ENCODE data around the gene RNF152. TPM values are rescaled to one million over a fixed set of nuclear protein-coding genes. Genes with fewer than 3 reads are reported as not detected.

Gene RNF152
- total RNA-seq, 1 experiment from 2014 or later, result 1.7 TPM

- POLR2A ChIA-PET, result interaction anchor here (0.7 to 1.8 kb wide), 2 partner anchors 39 to 271 kb away, joined by 3 to 6 read pairs; no protein-coding TSS in a partner anchor
- Mint-ChIP-seq H3K4me1 (ENCODE audit: insufficient read depth, unreplicated experiment) (peaks cover 8% of the 10 kb centered on the region), H3K27ac (ENCODE audit: low read depth, unreplicated experiment) (no peak overlapping the region), H3K9me3 (ENCODE audit: unreplicated experiment) (no peaks in the 10 kb centered on the region), H3K36me3 (ENCODE audit: insufficient read depth, unreplicated experiment) (no peaks in the 10 kb centered on the region), H3K27me3 (ENCODE audit: insufficient read depth, unreplicated experiment) (no peaks in the 10 kb centered on the region), H3K4me3 (ENCODE audit: unreplicated experiment) (no peak overlapping the region)
- intact Hi-C loops (cut with micrococcal nuclease), result no loop called here
- no TSS peak for BruUV-seq (replicated peaks)
- no peak for DNase-seq (ENCODE audit: unreplicated experiment)
- CTCF ChIA-PET, result interaction anchor here (0.6 to 1.3 kb wide), 4 partner anchors 219 to 276 kb away, joined by 3 to 5 read pairs (median 3); no protein-coding TSS in a partner anchor
- TF ChIP-seq CTCF (IDR thresholded peaks at IDR 0.05; ENCODE audit: unreplicated experiment), result no peak
Measured at GRCh38 chr18:61854578-61855448, 38.0 kb downstream of the RNF152 start.

- no peak overlapping the region for H3K27ac Mint-ChIP-seq (ENCODE audit: low read depth, unreplicated experiment)
- ChIA-PET CTCF (interaction anchor here (1.2 kb wide), 1 partner anchor 272 kb away, joined by 3 read pairs; no protein-coding TSS in a partner anchor), POLR2A (interaction anchor here (1.8 kb wide), 1 partner anchor 40 kb away, joined by 6 read pairs; no protein-coding TSS in a partner anchor)
- no peaks in the 10 kb centered on the region for H3K36me3 Mint-ChIP-seq (ENCODE audit: insufficient read depth, unreplicated experiment)
- intact Hi-C loops (cut with micrococcal nuclease), result no loop called here
- H3K27me3 Mint-ChIP-seq (ENCODE audit: insufficient read depth, unreplicated experiment), result no peaks in the 10 kb centered on the region
- H3K4me3 Mint-ChIP-seq (ENCODE audit: unreplicated experiment), result no peak overlapping the region
- no peak for DNase-seq (ENCODE audit: unreplicated experiment)
- H3K4me1 Mint-ChIP-seq (ENCODE audit: insufficient read depth, unreplicated experiment), result peaks cover 8% of the 10 kb centered on the region
- BruUV-seq (replicated peaks), result no TSS peak
- TF ChIP-seq CTCF (IDR thresholded peaks at IDR 0.05; ENCODE audit: unreplicated experiment), result no peak
- H3K9me3 Mint-ChIP-seq (ENCODE audit: unreplicated experiment), result no peaks in the 10 kb centered on the region
Measured at GRCh38 chr18:61853855-61854254, 39.0 kb downstream of the RNF152 start.

GRCh38 chr18:61852496-61852895 lies 40.3 kb downstream of the RNF152 start:
- TF ChIP-seq CTCF (IDR thresholded peaks at IDR 0.05; ENCODE audit: unreplicated experiment), result no peak
- Mint-ChIP-seq H3K9me3 (ENCODE audit: unreplicated experiment) (no peaks in the 10 kb centered on the region), H3K4me1 (ENCODE audit: insufficient read depth, unreplicated experiment) (peaks cover 8% of the 10 kb centered on the region), H3K36me3 (ENCODE audit: insufficient read depth, unreplicated experiment) (no peaks in the 10 kb centered on the region), H3K4me3 (ENCODE audit: unreplicated experiment) (no peak overlapping the region), H3K27ac (ENCODE audit: low read depth, unreplicated experiment) (peak overlapping the region; percentile 16), H3K27me3 (ENCODE audit: insufficient read depth, unreplicated experiment) (no peaks in the 10 kb centered on the region)
- CTCF ChIA-PET, result interaction anchor here (1.1 kb wide), 1 partner anchor 17 kb away, joined by 3 read pairs; no protein-coding TSS in a partner anchor
- DNase-seq (ENCODE audit: unreplicated experiment), result peak; percentile 36
- no TSS peak for BruUV-seq (replicated peaks)
- POLR2A ChIA-PET, result interaction anchor here (1.2 to 2.0 kb wide), 2 partner anchors 9 to 44 kb away, joined by 3 to 11 read pairs; no protein-coding TSS in a partner anchor
- intact Hi-C loops (cut with micrococcal nuclease), result no loop called here

- Mint-ChIP-seq H3K27ac (ENCODE audit: low read depth, unreplicated experiment) (peak overlapping the region; percentile 16), H3K4me3 (ENCODE audit: unreplicated experiment) (no peak overlapping the region), H3K4me1 (ENCODE audit: insufficient read depth, unreplicated experiment) (peaks cover 8% of the 10 kb centered on the region), H3K36me3 (ENCODE audit: insufficient read depth, unreplicated experiment) (no peaks in the 10 kb centered on the region), H3K9me3 (ENCODE audit: unreplicated experiment) (no peaks in the 10 kb centered on the region), H3K27me3 (ENCODE audit: insufficient read depth, unreplicated experiment) (no peaks in the 10 kb centered on the region)
- no peak for TF ChIP-seq CTCF (IDR thresholded peaks at IDR 0.05; ENCODE audit: unreplicated experiment)
- ChIA-PET CTCF (no interaction called here), POLR2A (interaction anchor here (0.7 to 2.0 kb wide), 3 partner anchors 10 to 45 kb away, joined by 3 to 11 read pairs (median 4); no protein-coding TSS in a partner anchor)
- intact Hi-C loops (cut with micrococcal nuclease), result no loop called here
- DNase-seq (ENCODE audit: unreplicated experiment), result peak; percentile 22
- BruUV-seq (replicated peaks), result no TSS peak
Measured at GRCh38 chr18:61851940-61852451, 40.8 kb downstream of the RNF152 start.
